Small intestine (tissue), 7 donors: ENCODE results near the gene ALG6. TPM values are rescaled to one million over a fixed set of nuclear protein-coding genes. Genes with fewer than 3 reads are reported as not detected.
"Not testable (repeated sequence)": the region's sequence is repeated elsewhere in the genome, so short reads cannot be mapped to it uniquely, and the experiment has no call there.

Experiments
- DNase-seq, 2 donors: peaks; one replicate each; pipeline versions ENCODE4 v3.0.0 to v3.0.0-alpha.2; 2013
- FAIRE-seq: peaks from 2 replicates; lab custom pipeline; 2012; peaks lifted over from hg19 to GRCh38; lab: Jason Lieb, UNC
- H3K27ac ChIP-seq, 3 donors: one replicate each; pipeline ENCODE4 v1.5.1; 2013; ENCODE audit warnings: low read length in 2 of 3, mild to moderate bottlenecking in 2 of 3, control low read depth in 1 of 3, inconsistent platforms in 1 of 3, low read depth in 1 of 3, moderate library complexity in 1 of 3
- H3K27me3 ChIP-seq, 3 donors: one replicate each; pipeline ENCODE4 v1.6.1; 2013; ENCODE audit warnings: low read length in 3 of 3, inconsistent platforms in 1 of 3; ENCODE audit not compliant: control insufficient read depth in 3 of 3, insufficient read depth in 3 of 3
- H3K36me3 ChIP-seq, 3 donors: one replicate each; pipeline ENCODE4 v1.6.1; 2013; ENCODE audit warnings: low read length in 3 of 3, inconsistent platforms in 1 of 3, low read depth in 1 of 3, mild to moderate bottlenecking in 1 of 3, moderate library complexity in 1 of 3; ENCODE audit not compliant: control insufficient read depth in 3 of 3, insufficient read depth in 2 of 3
- H3K4me1 ChIP-seq, 3 donors: one replicate each; pipeline ENCODE4 v1.6.1; 2013; ENCODE audit warnings: low read length in 2 of 3, inconsistent platforms in 1 of 3, low read depth in 1 of 3, mild to moderate bottlenecking in 1 of 3, moderate library complexity in 1 of 3; ENCODE audit not compliant: control insufficient read depth in 3 of 3, insufficient read depth in 2 of 3
- H3K4me3 ChIP-seq, 3 donors: one replicate each; pipeline ENCODE4 v1.5.1; 2013; ENCODE audit warnings: low read length in 3 of 3, control low read depth in 1 of 3, inconsistent platforms in 1 of 3, low read depth in 1 of 3, mild to moderate bottlenecking in 1 of 3, moderate library complexity in 1 of 3
- H3K9me3 ChIP-seq, 2 donors: one replicate each; pipeline ENCODE4 v1.6.1; 2013; ENCODE audit warnings: low read depth in 1 of 2, low read length in 1 of 2; ENCODE audit not compliant: control insufficient read depth in 2 of 2, insufficient read depth in 1 of 2
- WGBS, 3 donors: extraction: QIAGEN DNeasy Blood & Tissue Kit; methylation state at CpG; one replicate each; pipeline ENCODE4 v1.1.7; 2013; 5-methylcytosine and 5-hydroxymethylcytosine counted together
- polyA plus RNA-seq, 4 donors: library from polyadenylated mRNA; stranded (reverse) in 3 of 4; unstranded in 1 of 4; fragments of 200-250 nt in 3 of 4; fragments of 120-200 nt in 1 of 4; gene quantifications; one replicate each; pipeline versions ENCODE4 v1.2.1 to v1.2.3, GENCODE V29; 2013
- donor health status: healthy with polysubstance abuse.
- donor health status: control.
- donor health status: control.
- donor health status: Bipolar disorder and iron deficiency.
- donor health status: healthy.

Gene ALG6
- polyA plus RNA-seq, 4 donors: 5.9 to 19.4 (median 11.3) TPM

- H3K36me3 ChIP-seq: no peaks in the 10 kb centered on the region
- peaks cover 0 to 19% (median 5%) of the 10 kb centered on the region in 3 donors for H3K27me3 ChIP-seq
- FAIRE-seq: no peak
- no peak overlapping the region for H3K4me3 ChIP-seq
- H3K27ac ChIP-seq: no peak overlapping the region
- H3K9me3 ChIP-seq: no peaks in the 10 kb centered on the region
- DNase-seq: no peak
- H3K4me1 ChIP-seq: no peaks in the 10 kb centered on the region
- WGBS, 3 donors: 58 to 82% (median 71%) methylated on average over 1 of the region's 1 CpG
Observed at GRCh38 chr1:63343922-63344321, 23.5 kb upstream of the ALG6 start.

- H3K4me1 ChIP-seq: no peaks in the 10 kb centered on the region
- 90 to 93% (median 92%) methylated on average over 5 of the region's 5 CpGs for WGBS, 3 donors
Observed at GRCh38 chr1:63350320-63350719, 17.1 kb upstream of the ALG6 start.

GRCh38 chr1:63352736-63353135 lies 14.7 kb upstream of the ALG6 start:
- Histone ChIP-seq H3K27ac (no peak overlapping the region), H3K9me3 (no peaks in the 10 kb centered on the region), H3K4me1 (no peaks in the 10 kb centered on the region), H3K36me3 (no peaks in the 10 kb centered on the region), H3K4me3 (no peak overlapping the region), H3K27me3 (peaks cover 0 to 16% (median 2%) of the 10 kb centered on the region in 3 donors)
- FAIRE-seq: no peak
- 60 to 76% (median 75%) methylated on average over 2 of the region's 2 CpGs for WGBS, 3 donors
- no peak for DNase-seq

More at GRCh38 chr1:63350320-63350719, 17.1 kb upstream of the ALG6 start:
- Histone ChIP-seq H3K27me3 (peaks cover 0 to 18% (median 4%) of the 10 kb centered on the region in 3 donors), H3K36me3 (no peaks in the 10 kb centered on the region), H3K9me3 (no peaks in the 10 kb centered on the region), H3K27ac (no peak overlapping the region), H3K4me3 (no peak overlapping the region)
- no peak for DNase-seq
- FAIRE-seq: no peak

- H3K9me3 ChIP-seq, H3K27ac ChIP-seq, FAIRE-seq, H3K4me3 ChIP-seq, DNase-seq, H3K36me3 ChIP-seq, H3K27me3 ChIP-seq, H3K4me1 ChIP-seq: not testable (repeated sequence)
- 78 to 89% (median 88%) methylated on average over 2 of the region's 2 CpGs for WGBS, 3 donors
Observed at GRCh38 chr1:63356234-63356633, 11.2 kb upstream of the ALG6 start.

- no peak for FAIRE-seq
- H3K4me1 ChIP-seq: no peaks in the 10 kb centered on the region
- H3K27me3 ChIP-seq: no peaks in the 10 kb centered on the region
- H3K9me3 ChIP-seq: no peaks in the 10 kb centered on the region
- no peak for DNase-seq
- H3K4me3 ChIP-seq: no peak overlapping the region
- WGBS, 3 donors: 86 to 88% (median 88%) methylated on average over 5 of the region's 5 CpGs
- no peaks in the 10 kb centered on the region for H3K36me3 ChIP-seq
- H3K27ac ChIP-seq: no peak overlapping the region
Observed at GRCh38 chr1:63359561-63359960, 7.9 kb upstream of the ALG6 start.

- WGBS, 3 donors: 56 to 73% (median 65%) methylated on average over 1 of the region's 1 CpG
- no peak for FAIRE-seq
- H3K36me3 ChIP-seq: no peaks in the 10 kb centered on the region
- DNase-seq: no peak
- H3K4me1 ChIP-seq: peaks cover 0 to 3% (median 0%) of the 10 kb centered on the region in 3 donors
- H3K9me3 ChIP-seq: no peaks in the 10 kb centered on the region
- H3K27me3 ChIP-seq: no peaks in the 10 kb centered on the region
- no peak overlapping the region for H3K4me3 ChIP-seq
- no peak overlapping the region for H3K27ac ChIP-seq
Observed at GRCh38 chr1:63362073-63362472, 5.4 kb upstream of the ALG6 start.

- FAIRE-seq: no peak
- H3K9me3 ChIP-seq: no peaks in the 10 kb centered on the region
- no peak overlapping the region for H3K4me3 ChIP-seq
- H3K4me1 ChIP-seq: peaks cover 0 to 3% (median 0%) of the 10 kb centered on the region in 3 donors
- no peaks in the 10 kb centered on the region for H3K27me3 ChIP-seq
- DNase-seq: no peak
- 91 to 100% (median 92%) methylated on average over 1 of the region's 1 CpG for WGBS, 3 donors
- no peaks in the 10 kb centered on the region for H3K36me3 ChIP-seq
- H3K27ac ChIP-seq: no peak overlapping the region
Observed at GRCh38 chr1:63362578-63362977, 4.8 kb upstream of the ALG6 start.

GRCh38 chr1:63363014-63363413 lies 4.4 kb upstream of the ALG6 start:
- Histone ChIP-seq H3K4me1 (peaks cover 0 to 3% (median 0%) of the 10 kb centered on the region in 3 donors), H3K27ac (no peak overlapping the region), H3K4me3 (no peak overlapping the region), H3K27me3 (no peaks in the 10 kb centered on the region), H3K9me3 (no peaks in the 10 kb centered on the region), H3K36me3 (no peaks in the 10 kb centered on the region)
- DNase-seq (no peak), FAIRE-seq (no peak)
- WGBS, 3 donors: 93 to 99% (median 94%) methylated on average over 5 of the region's 5 CpGs

GRCh38 chr1:63366908-63367214 lies 566 bp upstream of the ALG6 start:
- no peaks in the 10 kb centered on the region for H3K9me3 ChIP-seq
- FAIRE-seq: no peak
- peak overlapping the region; percentile 41 to 68 (median 44) for H3K27ac ChIP-seq
- peaks cover 0 to 3% (median 0%) of the 10 kb centered on the region in 3 donors for H3K4me1 ChIP-seq
- H3K4me3 ChIP-seq: peak overlapping the region; percentile 14 to 79 (median 61)
- no peaks in the 10 kb centered on the region for H3K27me3 ChIP-seq
- DNase-seq: no peak
- WGBS, 3 donors: 93 to 95% (median 94%) methylated on average over 7 of the region's 7 CpGs
- peaks cover 0 to 2% (median 0%) of the 10 kb centered on the region in 3 donors for H3K36me3 ChIP-seq
